ENCODE measurements around the gene ANTXR1. TPM values are rescaled to one million over a fixed set of nuclear protein-coding genes. Genes with fewer than 3 reads are reported as not detected.

ANTXR1 gene
- total and polyA plus RNA-seq, 2 of the 8 experiments (the other 6 are each of a cell fraction or from before 2014, with no cell fraction given) = 15.8 to 44.3 TPM

- TF ChIP-seq SIN3A (conservative IDR thresholded peaks at IDR 0.05 in 1 of 2, IDR thresholded peaks at IDR 0.05 in 1 of 2; ENCODE audit: low read depth in 1 of 2, low read length in 2 of 2) (no peak), HDAC6 (IDR thresholded peaks at IDR 0.05; ENCODE audit: low read depth, low read length) (no peak)
Observed at GRCh38 chr2:69166812-69167468, 154.0 kb downstream of the ANTXR1 start (continued).

Data from H1 (cell line).